Bronchial epithelial cell (primary cell): ENCODE data around the gene RUNX2. TPM values are rescaled to one million over a fixed set of nuclear protein-coding genes. Genes with fewer than 3 reads are reported as not detected.
A peak's percentile ranks its signal among the peaks of the same experiment; 100 is the strongest.

Source experiments
- DNase-seq: peaks from one replicate; pipeline ENCODE4 v3.0.0-alpha.2; 2010; ENCODE audit warnings: low read depth
- FAIRE-seq: peaks from 2 replicates; lab custom pipeline; 2011; peaks lifted over from hg19 to GRCh38; lab: Jason Lieb, UNC
- H3K27me3 ChIP-seq: 2 replicates; pipeline ENCODE4 v1.5.1; 2011; ENCODE audit warnings: low read length; ENCODE audit not compliant: control insufficient read depth, insufficient read depth
- H3K36me3 ChIP-seq: 2 replicates; pipeline ENCODE4 v1.5.1; 2011; ENCODE audit warnings: low read length; ENCODE audit not compliant: control insufficient read depth, insufficient read depth
- H3K4me3 ChIP-seq: 2 replicates; pipeline ENCODE4 v1.5.1; 2011; ENCODE audit warnings: mild to moderate bottlenecking, low read depth, low read length, control low read depth
- CTCF ChIP-seq: IDR thresholded peaks from 2 replicates; pipeline ENCODE4 v1.5.1; 2011; ENCODE audit warnings: mild to moderate bottlenecking, moderate library complexity, low read length, control low read depth, inconsistent platforms; ENCODE audit not compliant: insufficient read depth, severe bottlenecking
- total RNA-seq: library from RNA; depleted of rRNA; stranded (reverse); fragments of >200 nt; gene quantifications from 2 replicates; pipeline ENCODE4 v1.2.1, GENCODE V29; 2014

RUNX2 gene
- total RNA-seq, 1 donor from 2014 or later = 0.79 TPM

DNA sequence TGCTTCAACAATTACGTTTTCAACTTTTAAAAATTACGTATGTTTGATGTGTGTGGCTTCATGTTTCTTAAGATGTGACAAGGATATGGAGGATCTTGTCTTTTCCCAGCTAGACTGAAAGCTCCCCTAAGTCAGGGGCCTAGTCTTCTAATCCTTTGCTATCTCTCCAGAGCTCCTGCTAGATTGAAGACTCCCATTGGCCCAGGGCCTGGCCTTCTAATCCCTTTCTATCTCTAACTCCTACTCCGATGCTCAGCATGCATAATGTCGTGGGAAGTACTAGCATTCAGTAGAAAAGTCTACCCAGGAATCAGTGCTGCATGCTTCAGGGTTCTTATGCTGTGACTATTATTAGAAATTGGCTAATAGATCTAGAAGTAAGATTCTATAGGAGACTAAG is 194.4 kb downstream of the RUNX2 start:
- H3K36me3 ChIP-seq = no peaks in the 10 kb centered on the region
- no peak for TF ChIP-seq CTCF
- no peaks in the 10 kb centered on the region for H3K27me3 ChIP-seq
- no peak for FAIRE-seq
- H3K4me3 ChIP-seq = no peak overlapping the region
- DNase-seq = no peak

GRCh38 chr6:45527210-45527609 is 199.1 kb downstream of the RUNX2 start:
- Histone ChIP-seq H3K36me3 (no peaks in the 10 kb centered on the region), H3K4me3 (no peak overlapping the region), H3K27me3 (no peaks in the 10 kb centered on the region)
- TF ChIP-seq CTCF = no peak
- no peak for FAIRE-seq
- DNase-seq = no peak

GRCh38 chr6:45531999-45532595 is 204.0 kb downstream of the RUNX2 start:
- FAIRE-seq = no peak

DNA sequence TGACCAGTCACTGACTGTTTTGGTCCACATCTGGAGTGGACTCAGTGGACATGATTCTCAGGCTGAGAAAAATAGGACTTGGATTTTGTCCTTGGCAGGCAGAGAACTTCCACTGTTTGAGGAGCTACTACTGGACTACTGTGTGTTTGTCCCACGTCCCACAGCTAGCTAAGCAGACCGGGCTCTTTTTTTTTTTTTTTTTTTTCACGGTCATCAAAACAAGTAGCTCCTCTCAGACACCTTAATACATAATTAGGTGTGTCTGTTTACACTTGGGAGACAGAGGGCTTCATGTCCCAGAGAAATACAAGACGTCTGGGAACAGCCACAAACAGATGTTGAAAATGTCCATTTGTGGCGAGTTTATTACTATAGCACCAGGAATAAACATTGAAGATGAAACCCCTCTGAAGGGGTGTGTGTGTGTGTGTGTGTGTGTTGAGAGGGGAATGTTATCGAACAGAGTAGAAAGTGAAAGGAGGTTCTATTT is 204.6 kb downstream of the RUNX2 start:
- TF ChIP-seq CTCF = no peak
- Histone ChIP-seq H3K36me3 (no peaks in the 10 kb centered on the region), H3K4me3 (no peak overlapping the region), H3K27me3 (no peaks in the 10 kb centered on the region)
- DNase-seq = peak; percentile 20
- FAIRE-seq = no peak

More at GRCh38 chr6:45531999-45532595, 204.0 kb downstream of the RUNX2 start:
- no peak for DNase-seq
- no peaks in the 10 kb centered on the region for H3K27me3 ChIP-seq
- no peaks in the 10 kb centered on the region for H3K36me3 ChIP-seq
- TF ChIP-seq CTCF = no peak
- H3K4me3 ChIP-seq = no peak overlapping the region

DNA sequence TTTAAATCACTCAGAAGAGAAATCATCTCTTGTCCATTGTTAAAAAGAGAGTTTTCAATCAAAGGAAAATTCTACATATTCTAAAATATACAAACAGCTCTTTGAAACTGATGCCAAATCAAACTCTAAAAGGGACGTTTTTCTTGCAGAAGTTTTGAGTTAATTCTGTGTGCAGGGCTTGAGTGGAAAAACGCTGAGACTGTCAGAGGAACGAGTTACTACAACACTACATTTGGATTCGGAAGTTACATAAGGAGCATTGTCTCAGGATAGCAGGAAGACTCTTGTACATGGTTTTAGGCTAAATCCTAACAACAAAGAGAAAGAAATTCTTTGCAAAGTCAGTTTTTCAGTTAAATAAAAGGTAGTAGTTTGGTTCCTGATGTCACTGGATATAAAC is 205.3 kb downstream of the RUNX2 start:
- FAIRE-seq = no peak
- H3K4me3 ChIP-seq = no peak overlapping the region

More for the DNA sequence above, 205.3 kb downstream of the RUNX2 start:
- TF ChIP-seq CTCF = no peak
- Histone ChIP-seq H3K36me3 (no peaks in the 10 kb centered on the region), H3K27me3 (no peaks in the 10 kb centered on the region)
- peak; percentile 10 for DNase-seq
